ENCODE measurements around the gene FAM168A. TPM values are rescaled to one million over a fixed set of nuclear protein-coding genes. Genes with fewer than 3 reads are reported as not detected.

Gene FAM168A
- total and polyA plus RNA-seq, 10 donors, result 2.7 to 33.2 (median 22.7) TPM

GRCh38 chr11:73394416-73395296 is 203.3 kb downstream of the FAM168A start:
- Histone ChIP-seq H3K36me3 (peaks cover 0 to 100% (median 72%) of the 10 kb centered on the region in 6 donors), H3K27ac (peak overlapping the region in 2 of 8 donors; percentile 61 to 71), H3K4me1 (peaks cover 0 to 43% (median 20%) of the 10 kb centered on the region in 6 donors), H3K4me3 (no peak overlapping the region), H3K27me3 (replicated peaks in 1 of 7) (no peaks in the 10 kb centered on the region), H3K9me3 (no peaks in the 10 kb centered on the region)
- DNase-seq, result peak; percentile 73
- TF ChIP-seq POLR2A (IDR thresholded peaks at IDR 0.05) (no peak), POLR2AphosphoS5 (IDR thresholded peaks at IDR 0.05) (peak in 1 of 3 donors; percentile 49), CTCF (IDR thresholded peaks at IDR 0.05 in 8 of 11, conservative IDR thresholded peaks at IDR 0.05 in 3 of 11) (no peak)
- WGBS, 5 donors, result 94 to 96% (median 95%) methylated on average over 27 to 34 of the region's 34 CpGs
- intact Hi-C loops (cut with DNase I; ENCODE audit: low total_unique reads), result loop anchor here (5.0 kb wide), 1 partner anchor 42 kb away; no protein-coding TSS in a partner anchor

- 68 to 83% (median 76%) methylated on average over 16 of the region's 16 CpGs for WGBS, 5 donors
- no peaks in the 10 kb centered on the region for H3K9me3 ChIP-seq
- peak; percentile 88 for DNase-seq
- H3K27ac ChIP-seq, result peak overlapping the region in 4 of 8 donors; percentile 19 to 71 (median 58)
- H3K27me3 ChIP-seq (replicated peaks in 1 of 7), result no peaks in the 10 kb centered on the region
- H3K4me3 ChIP-seq, result no peak overlapping the region
- TF ChIP-seq POLR2AphosphoS5 (IDR thresholded peaks at IDR 0.05), result peak in 2 of 3 donors; percentile 7 to 49
- TF ChIP-seq CTCF (IDR thresholded peaks at IDR 0.05 in 8 of 11, conservative IDR thresholded peaks at IDR 0.05 in 3 of 11), result peak; percentile 78 to 91 (median 86)
- TF ChIP-seq POLR2A (IDR thresholded peaks at IDR 0.05), result no peak
- peaks cover 4 to 52% (median 28%) of the 10 kb centered on the region in 6 donors for H3K4me1 ChIP-seq
- intact Hi-C loops (cut with DNase I; ENCODE audit: low total_unique reads), result loop anchor here (5.0 kb wide), 1 partner anchor 41 kb away; no protein-coding TSS in a partner anchor
- H3K36me3 ChIP-seq, result peaks cover 0 to 100% (median 72%) of the 10 kb centered on the region in 6 donors
Observed at GRCh38 chr11:73393479-73394415, 204.2 kb downstream of the FAM168A start.

GRCh38 chr11:73393011-73393380 is 204.9 kb downstream of the FAM168A start:
- 57 to 79% (median 71%) methylated on average over 2 to 7 of the region's 7 CpGs for WGBS, 5 donors
- no peak overlapping the region for H3K4me3 ChIP-seq
- H3K4me1 ChIP-seq, result peaks cover 11 to 60% (median 36%) of the 10 kb centered on the region in 6 donors
- no peaks in the 10 kb centered on the region for H3K27me3 ChIP-seq (replicated peaks in 1 of 7)
- DNase-seq, result peak; percentile 75
- no peaks in the 10 kb centered on the region for H3K9me3 ChIP-seq
- peak overlapping the region in 4 of 8 donors; percentile 19 to 71 (median 58) for H3K27ac ChIP-seq
- intact Hi-C loops (cut with DNase I; ENCODE audit: low total_unique reads), result loop anchor here (5.0 kb wide), 1 partner anchor 41 kb away; no protein-coding TSS in a partner anchor
- TF ChIP-seq CTCF (IDR thresholded peaks at IDR 0.05 in 8 of 11, conservative IDR thresholded peaks at IDR 0.05 in 3 of 11) (no peak), POLR2A (IDR thresholded peaks at IDR 0.05) (no peak), POLR2AphosphoS5 (IDR thresholded peaks at IDR 0.05) (no peak)
- H3K36me3 ChIP-seq, result peaks cover 0 to 93% (median 65%) of the 10 kb centered on the region in 6 donors

Data from spleen (tissue), 11 donors.